AML-193 (cell line): ENCODE results near the gene GNAT1.
"Not testable (repeated sequence)": the region's sequence is repeated elsewhere in the genome, so short reads cannot be mapped to it uniquely, and the experiment has no call there.

Source experiments
- DNase-seq, 2 experiments: peaks; one replicate each; lab custom pipeline; 2025; lab: John Stamatoyannopoulos, UW

GNAT1 gene

GRCh38 chr3:50241713-50242380, 50.4 kb downstream of the GNAT1 start:
- no peak for DNase-seq

GRCh38 chr3:50242381-50242770, 51.0 kb downstream of the GNAT1 start:
- DNase-seq = no peak

GRCh38 chr3:50242851-50243542, 51.6 kb downstream of the GNAT1 start:
- DNase-seq = peak; percentile 97

GRCh38 chr3:50243543-50243895, 52.1 kb downstream of the GNAT1 start:
- DNase-seq = no peak

GRCh38 chr3:50244813-50245212, 53.4 kb downstream of the GNAT1 start:
- not testable (repeated sequence) for DNase-seq

GRCh38 chr3:50245251-50245745, 53.9 kb downstream of the GNAT1 start:
- no peak for DNase-seq

GRCh38 chr3:50245831-50246516, 54.6 kb downstream of the GNAT1 start:
- DNase-seq = peak; percentile 88 to 89

- DNase-seq = peak; percentile 84 to 86
These were observed 55.1 kb downstream of the GNAT1 start for GRCh38 chr3:50246517-50246954.
